Measurements from ENCODE around the gene AGBL2.
"Not testable (repeated sequence)": the region's sequence is repeated elsewhere in the genome, so short reads cannot be mapped to it uniquely, and the experiment has no call there.

Gene AGBL2

DNA sequence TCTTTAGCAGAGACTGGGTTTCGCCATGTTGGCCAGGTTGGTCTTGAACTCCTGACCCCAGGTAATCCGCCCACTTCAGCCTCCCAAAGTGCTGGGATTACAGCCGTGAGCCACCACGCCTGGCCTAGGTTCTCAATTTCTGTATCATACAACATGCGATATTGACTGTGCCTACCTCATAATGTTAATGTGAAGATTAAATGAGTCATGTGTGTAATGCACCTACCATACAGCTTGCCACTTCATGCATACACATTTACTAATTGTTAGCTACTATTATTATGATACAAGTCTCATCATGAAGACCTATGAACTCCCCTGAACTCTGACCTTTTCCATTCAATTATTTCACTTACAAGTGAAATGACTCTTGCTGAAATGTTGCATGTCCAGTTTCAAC is 25.7 kb downstream of the AGBL2 start:
- DNase-seq (ENCODE audit: low read depth): no peak

DNA sequence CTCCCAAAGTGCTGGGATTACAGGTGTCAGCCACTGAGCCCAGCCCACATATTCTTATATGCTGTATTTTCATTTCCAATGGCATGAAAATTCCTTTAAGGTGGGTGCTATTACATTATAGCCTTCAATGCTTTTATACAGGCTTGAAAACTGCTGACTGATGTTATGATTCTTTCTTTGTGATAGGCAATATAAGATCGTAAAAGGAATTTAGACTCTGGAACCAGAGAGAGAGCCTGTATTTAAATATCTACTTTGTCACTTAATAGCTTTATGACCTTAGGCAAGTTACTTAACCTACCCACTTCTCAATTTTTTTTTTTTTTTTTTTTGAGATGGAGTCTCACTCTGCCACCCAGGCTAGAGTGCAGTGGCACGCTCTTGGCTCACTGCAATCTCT is 26.2 kb downstream of the AGBL2 start:
- no peak for DNase-seq (ENCODE audit: low read depth)

DNA sequence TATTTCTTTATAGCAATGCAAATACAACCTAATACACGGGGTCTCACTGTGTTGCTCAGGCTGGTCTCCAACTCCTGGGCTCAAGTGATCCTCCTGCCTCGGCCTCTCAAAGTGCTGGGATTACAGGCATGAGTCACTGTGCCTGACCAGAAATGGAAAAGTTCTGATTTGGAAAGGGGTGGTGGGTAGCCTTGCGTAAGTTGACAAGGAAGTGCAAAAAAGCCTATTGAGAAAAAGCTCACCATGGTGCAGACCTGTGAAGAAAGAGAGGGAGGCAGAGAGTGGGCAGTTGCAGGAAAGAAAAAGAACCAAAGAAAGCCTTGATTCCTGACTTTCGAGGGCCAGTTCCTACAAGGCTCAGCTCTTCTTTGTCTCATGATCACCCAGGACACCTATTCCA is 27.1 kb downstream of the AGBL2 start:
- DNase-seq (ENCODE audit: low read depth): no peak

DNA sequence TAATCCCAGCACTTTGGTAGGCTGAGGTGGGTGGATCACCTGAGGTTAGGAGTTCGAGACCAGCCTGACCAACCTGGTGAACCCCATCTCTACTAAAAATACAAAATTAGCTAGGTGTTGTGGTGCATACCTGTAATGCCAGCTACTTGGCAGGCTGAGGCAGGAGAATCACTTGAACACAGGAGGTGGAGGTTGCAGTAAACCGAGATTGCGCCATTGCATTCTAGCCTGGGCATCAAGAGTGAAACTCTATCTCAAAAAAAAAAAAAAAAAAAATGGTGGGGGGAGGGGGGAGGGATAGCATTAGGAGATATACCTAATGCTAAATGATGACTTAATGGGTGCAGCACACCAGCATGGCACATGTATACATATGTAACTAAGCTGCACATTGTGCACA is 28.5 kb downstream of the AGBL2 start:
- DNase-seq (ENCODE audit: low read depth): not testable (repeated sequence)

DNA sequence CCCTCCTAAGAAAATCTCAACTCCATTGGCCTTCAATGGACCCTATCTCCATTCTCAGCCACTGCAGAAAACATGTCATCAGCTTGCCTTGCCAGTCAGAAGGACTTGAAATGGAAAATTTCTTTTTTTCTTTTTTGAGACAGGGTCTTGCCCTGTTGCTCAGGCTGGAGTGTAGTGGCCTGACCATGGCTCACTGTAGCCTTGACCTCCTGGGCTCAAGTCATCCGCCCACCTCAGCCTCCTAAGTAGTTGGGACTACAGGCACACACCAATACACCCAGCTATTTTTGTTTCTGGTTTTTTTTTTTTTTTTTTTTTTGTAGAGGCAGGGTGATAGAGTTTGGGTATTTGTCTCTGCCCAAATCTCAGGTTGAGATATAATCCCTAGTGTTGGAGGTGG is 29.0 kb downstream of the AGBL2 start:
- DNase-seq (ENCODE audit: low read depth): no peak

GRCh38 chr11:47675851-47676250 is 39.3 kb downstream of the AGBL2 start:
- no peak for DNase-seq (ENCODE audit: low read depth)

- no peak for DNase-seq (ENCODE audit: low read depth)
These were observed 42.9 kb downstream of the AGBL2 start for GRCh38 chr11:47672283-47672730.

- DNase-seq (ENCODE audit: low read depth): no peak
These were observed 45.3 kb downstream of the AGBL2 start for GRCh38 chr11:47669856-47670255.

- no peak for DNase-seq (ENCODE audit: low read depth)
These were observed 46.5 kb downstream of the AGBL2 start for GRCh38 chr11:47668665-47669064.

DNA sequence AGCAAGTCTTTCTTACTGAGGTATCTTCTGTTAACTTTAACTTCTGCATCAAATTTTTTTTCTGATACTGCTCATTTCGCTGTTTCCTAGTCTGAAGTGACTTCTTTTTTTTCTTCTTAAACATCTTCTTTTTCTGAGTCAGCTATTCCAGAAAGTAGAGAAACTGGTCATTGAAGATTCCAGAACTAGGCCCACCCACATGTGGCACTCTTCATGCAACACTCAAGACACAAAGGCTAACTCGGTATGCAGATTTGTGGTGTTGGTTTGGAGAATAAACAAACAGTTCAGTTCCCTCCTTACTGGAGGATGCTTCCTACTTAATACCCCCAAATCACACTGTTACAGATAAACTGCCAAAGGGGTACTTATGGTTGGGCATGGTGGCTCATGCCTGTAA is 47.6 kb downstream of the AGBL2 start:
- no peak for DNase-seq (ENCODE audit: low read depth)

DNA sequence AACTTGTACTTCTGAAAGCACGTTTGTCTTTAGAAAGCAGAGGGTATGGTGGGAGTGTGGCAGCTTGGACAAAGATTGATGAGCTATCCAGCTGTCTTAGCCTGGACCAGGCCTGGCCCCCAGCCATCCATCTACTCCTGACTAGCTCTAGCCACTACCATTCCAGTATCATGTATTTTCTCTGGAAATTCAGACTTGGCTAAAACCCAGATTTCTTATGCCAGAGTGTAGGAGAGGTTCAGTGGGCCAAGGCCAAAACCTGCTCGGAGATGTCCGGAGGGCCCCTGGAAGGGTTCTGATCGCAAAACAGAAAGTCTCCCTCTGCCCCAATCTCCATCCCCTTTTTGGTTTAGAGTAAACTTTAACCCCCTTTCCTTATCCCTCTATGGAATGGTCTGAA is 48.0 kb downstream of the AGBL2 start:
- no peak for DNase-seq (ENCODE audit: low read depth)

- not testable (repeated sequence) for DNase-seq (ENCODE audit: low read depth)
These were observed 50.2 kb downstream of the AGBL2 start for GRCh38 chr11:47664936-47665335.

DNA sequence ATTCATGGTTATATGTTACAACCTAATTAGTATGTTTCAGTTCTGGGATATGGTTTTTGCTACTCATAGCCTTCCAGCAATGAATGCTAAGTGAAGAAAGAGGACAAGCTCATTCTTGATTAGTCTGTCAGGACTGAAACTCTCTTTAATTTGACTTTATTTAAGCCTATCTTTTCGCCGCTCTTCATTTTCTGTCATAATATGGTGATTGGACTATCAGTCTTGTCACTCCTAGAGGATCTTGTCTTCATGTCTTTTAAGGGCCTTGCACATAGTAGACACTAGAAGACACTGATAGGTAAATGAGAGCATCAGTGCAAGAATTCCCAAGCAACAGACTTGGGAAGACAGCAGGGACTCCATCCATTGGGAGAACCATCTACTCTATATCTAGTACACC is 53.9 kb downstream of the AGBL2 start:
- DNase-seq (ENCODE audit: low read depth): no peak

GRCh38 chr11:47659276-47659675 is 55.9 kb downstream of the AGBL2 start:
- DNase-seq (ENCODE audit: low read depth): no peak

- no peak for DNase-seq (ENCODE audit: low read depth)
These were observed 58.8 kb downstream of the AGBL2 start for GRCh38 chr11:47656260-47656885.

GRCh38 chr11:47651818-47652469 is 63.2 kb downstream of the AGBL2 start:
- DNase-seq (ENCODE audit: low read depth): no peak

DNA sequence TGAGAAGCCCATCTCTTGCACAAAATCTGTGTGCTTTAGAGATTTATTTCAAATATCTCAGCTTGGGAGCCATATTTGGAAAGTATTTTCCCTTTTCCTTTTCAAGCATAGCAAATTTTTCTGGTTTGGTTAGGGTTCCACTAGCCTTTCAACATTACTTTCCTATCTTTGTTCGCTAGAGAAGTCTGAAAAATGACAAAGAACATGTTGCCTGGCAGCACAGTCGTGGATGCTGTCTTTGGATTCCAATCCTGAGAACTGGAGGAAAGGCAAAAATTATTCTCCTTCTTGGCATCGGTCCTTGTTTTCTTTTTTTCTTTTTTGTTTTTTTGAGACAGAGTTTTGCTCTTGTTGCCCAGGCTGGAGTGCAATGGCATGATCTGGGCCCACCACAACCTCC is 65.9 kb downstream of the AGBL2 start:
- no peak for DNase-seq (ENCODE audit: low read depth)

DNA sequence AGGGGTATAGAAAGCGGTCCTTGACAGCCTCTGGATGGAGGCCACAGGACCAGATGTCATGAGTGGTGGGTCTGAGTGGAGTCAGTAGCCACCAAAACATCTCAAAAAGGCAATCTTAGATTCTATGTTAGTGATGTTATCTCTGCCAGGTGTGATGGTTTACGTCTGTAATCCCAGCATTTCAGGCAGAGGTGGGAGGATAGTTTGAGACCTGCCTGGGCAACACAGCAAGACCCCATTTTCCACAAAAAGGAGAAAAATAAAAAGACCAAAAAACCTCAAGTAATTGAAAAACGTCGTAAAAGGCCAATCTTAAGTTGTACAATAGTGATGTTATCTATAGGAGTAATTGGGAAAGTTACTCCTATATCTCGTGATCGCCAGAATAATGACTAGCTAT is 69.2 kb downstream of the AGBL2 start:
- no peak for DNase-seq (ENCODE audit: low read depth)

- DNase-seq (ENCODE audit: low read depth): no peak
These were observed 69.7 kb downstream of the AGBL2 start for GRCh38 chr11:47645500-47645899.

DNA sequence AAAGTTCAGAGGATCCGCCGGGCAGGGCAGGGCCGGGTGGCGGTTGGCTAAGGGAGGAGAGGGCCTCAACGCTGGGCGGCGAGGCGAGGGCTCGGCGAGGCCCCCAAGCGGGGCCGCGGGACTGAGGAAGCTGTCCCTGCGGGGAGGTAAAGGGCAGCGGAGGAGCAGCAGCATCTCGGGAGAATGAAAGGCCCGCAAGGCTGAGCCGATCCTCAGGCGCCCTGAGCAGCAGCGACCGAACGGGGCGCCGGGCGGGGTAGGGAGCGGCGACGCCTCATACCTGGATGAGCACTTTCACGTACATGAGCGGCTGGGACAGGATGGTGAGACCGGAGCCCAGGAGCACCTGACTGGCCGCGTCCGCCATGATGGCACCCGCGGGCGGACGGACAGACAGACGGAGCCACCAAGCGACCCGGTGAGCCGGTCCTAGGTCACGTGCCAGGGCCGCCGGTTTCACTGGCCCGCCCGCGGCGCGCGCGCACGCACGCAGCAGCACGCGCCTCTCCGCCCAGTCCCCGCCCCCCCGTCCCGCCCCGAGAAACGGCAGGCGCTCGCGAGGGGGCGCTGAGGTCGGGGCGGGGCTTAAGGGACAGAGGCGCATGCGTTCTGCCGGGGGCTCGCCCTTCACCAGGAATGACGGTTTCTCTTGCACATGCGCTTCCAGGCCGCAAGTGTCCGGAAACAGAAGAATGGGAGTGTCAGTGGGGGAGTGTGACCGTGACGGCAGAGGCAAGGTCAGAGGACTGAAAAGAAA is 72.9 kb downstream of the AGBL2 start, which contains the start of gene MTCH2:
Gene MTCH2, minus strand, starts transcription at position 461 of the 757 bp plus-strand sequence. Its CDS starts 94 bp downstream, at position 367.
- peak; percentile 93 for DNase-seq (ENCODE audit: low read depth)

- no peak for DNase-seq (ENCODE audit: low read depth)
These were observed 73.5 kb downstream of the AGBL2 start for GRCh38 chr11:47641600-47642098.

DNA sequence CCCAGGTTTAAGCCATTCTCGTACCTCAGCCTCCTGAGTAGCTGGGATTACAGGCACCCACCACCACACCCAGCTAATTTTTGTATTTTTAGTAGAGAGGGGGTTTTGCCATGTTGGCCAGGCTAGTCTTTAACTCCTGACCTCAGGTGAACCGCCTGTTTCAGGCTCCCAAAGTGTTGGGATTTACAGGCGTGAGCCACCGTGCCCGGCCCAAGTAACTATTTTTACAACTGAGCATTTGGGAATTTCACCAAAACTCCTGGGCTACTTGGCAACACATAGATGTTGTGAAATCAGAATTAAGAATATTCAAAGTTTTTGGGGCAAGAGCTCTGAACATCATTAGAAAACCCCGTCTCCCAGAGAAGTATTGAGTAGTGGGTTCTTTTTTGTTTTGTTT is 74.7 kb downstream of the AGBL2 start:
- DNase-seq (ENCODE audit: low read depth): not testable (repeated sequence)

DNA sequence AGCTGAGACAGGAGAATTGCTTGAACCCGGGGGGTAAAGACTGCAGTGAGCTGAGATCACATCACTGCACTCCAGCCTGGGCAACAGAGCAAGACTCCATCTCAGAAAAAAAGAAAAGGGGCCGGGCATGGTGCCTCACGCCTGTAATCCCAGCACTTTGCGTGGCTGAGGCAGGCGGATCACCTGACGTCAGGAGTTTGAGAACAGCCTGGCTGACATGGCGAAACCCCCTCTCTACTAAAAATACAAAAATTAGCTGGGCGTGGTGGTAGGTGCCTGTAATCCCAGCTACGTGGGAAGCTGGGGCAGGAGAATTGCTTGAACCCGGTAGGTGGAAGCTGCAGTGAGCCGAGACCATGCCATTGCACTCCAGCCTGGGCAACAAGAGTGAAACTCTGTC is 78.8 kb downstream of the AGBL2 start:
- DNase-seq (ENCODE audit: low read depth): not testable (repeated sequence)
